CD4-positive, alpha-beta T cell treated with Interleukin-1 beta for 1 hour (primary cell): ENCODE results near the gene HOXC11.

ENCODE experiments used
- DNase-seq, 2 donors: peaks; one replicate each; pipeline ENCODE4 v3.0.0-alpha.2; 2020 to 2022

Gene HOXC11

DNA sequence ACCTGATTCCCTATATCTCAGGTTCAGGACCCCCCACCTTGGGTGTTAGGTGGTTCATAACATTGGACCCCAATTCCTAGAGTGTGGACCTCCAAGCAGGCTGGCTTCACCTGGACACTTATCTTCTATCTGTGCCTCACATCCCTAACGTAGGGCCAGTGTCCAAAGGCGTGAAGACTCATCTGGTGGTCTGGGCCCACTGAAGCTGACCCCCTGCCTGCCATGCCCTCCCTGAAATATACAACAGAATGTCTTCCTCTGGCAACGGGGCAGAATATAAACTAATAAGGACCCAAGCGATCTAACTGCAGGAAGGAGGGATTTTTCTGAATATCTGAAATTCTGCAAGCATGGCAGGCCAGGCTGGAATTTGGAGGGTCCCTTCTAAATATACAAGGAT is 28.7 kb upstream of the HOXC11 start:
- DNase-seq: no peak

DNA sequence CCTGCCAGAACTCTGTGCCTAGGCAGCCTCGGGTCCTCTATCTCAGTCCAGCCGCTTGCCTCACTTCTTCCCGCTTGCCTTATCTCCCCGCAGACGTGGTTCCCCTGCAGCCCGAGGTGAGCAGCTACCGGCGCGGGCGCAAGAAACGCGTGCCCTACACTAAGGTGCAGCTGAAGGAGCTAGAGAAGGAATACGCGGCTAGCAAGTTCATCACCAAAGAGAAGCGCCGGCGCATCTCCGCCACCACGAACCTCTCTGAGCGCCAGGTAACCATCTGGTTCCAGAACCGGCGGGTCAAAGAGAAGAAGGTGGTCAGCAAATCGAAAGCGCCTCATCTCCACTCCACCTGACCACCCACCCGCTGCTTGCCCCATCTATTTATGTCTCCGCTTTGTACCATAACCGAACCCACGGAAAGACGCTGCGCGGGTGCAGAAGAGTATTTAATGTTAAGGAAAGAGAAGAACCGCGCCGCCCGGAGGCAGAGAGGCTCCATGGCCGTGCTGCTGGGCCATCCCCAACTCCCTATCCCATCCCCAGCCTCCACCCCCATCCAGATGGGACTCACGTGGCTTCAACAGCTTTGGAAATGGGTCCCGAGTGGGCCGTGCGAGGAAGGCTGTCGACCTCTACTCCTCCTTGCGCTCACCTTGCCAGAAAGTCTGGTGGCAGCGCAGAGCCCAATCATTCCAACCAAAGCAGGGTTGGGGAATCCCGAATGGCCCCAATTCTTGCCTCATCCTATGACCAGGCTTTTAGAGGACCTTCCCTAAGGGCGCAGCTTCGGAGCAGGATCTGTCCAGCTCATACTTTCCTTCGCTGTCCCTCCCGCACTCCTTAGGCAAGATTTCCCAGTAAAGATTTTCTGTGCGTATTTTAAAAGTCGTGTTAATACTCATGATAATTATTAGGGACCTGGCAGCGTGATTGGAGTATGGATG is 27.7 kb upstream of the HOXC11 start:
- DNase-seq: no peak

DNA sequence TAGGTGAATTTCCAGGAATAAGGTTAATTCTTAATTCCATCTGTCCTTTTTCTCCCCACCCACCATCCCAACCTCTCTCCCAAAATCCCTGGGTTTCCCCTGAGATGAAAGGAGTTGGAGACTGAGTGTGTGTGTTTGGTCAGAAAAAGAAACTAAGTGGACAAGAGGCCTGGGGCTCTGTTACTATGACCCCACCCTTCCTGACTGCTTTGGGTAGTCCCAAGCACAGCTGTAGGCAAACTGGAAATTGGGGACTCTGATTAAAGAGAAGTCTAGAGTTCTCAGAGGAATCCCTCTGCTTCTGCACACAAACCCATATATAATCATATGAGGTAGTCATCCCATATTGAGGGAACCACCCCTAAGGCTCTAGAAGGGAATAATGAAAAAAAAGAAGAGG is 25.2 kb upstream of the HOXC11 start:
- no peak for DNase-seq

DNA sequence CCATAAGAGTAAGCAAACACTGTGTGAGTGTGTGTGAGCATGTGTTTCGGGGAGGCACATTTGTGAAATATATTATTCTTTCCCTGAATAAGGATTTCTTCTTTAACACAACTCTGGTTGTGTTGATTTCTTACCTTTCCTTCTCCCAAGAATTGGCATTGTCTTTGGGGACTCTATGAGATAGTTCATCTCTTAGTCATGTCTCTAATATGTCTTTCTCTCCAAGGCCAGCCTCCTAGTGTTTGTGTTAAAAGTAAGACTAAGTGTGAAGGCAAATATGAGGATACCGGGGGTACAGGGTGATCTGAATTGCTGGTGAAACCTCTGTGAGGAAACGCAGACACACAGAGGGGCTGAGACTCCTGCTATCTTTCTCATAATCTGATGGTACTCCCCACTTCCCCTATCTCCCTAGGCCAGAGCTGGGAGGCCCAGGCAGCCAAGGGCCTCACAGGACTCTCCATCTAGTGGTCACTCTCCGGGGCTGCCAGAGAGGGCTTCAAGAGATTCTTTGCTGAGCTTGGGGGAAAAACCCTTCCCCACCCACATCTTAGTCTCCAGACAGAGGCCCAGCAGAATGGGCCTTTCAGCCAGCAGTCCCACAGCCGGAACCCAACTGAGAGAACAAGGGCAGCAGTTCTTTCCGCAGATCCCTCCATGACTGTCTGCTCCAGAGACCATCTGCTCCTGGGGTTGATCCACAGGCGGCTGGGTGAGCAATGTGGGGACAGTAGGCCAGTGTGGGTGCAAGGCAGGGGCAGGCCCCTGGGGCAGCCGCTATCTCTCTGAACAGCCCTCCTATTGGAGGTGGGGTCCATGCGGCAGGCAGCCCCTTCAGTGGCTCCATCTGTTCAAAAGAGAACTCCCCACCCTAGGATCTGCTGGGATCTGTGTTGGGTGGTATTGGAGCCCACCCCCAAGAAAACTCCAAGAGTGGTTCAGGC is 24.0 kb upstream of the HOXC11 start:
- no peak for DNase-seq

DNA sequence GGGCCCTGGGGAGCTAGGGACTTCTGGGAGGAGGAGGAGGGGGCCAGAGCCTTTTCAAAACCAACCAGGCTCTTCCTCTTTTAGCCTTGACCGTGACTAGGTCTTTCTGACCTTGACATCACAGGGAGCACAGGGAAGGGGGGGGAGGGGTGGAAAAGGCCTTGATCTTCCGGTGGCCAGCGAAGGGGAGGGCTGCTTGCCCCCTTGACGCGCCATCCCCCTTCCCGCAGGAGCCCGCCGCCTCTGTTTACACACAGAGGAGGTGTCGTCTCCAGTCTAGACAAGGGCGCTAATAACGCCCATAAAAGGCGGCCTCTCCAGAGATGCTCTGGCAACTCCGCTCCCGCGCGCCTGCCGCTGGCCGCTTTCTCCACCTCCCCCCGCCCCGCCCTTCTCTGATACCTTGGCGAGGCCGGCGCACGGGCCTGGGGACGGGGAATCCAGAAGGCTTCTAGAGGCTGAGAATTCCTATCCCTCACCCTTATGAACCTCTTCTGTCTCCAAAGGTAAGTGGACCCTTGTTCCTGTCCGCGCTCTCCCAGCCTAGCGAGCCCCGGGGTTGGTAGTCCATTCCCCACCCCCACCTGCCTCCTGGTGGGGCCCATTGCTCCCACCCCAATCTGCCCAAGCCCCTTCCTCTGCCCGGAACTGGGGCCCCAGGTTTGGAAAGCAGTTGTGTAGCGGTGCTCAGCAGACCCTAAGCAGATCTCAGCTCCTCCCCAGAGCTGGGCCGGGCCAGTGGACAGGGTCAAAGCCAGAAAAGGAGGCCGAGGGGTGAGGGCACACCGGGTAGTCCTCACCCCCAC is 23.1 kb upstream of the HOXC11 start:
- no peak for DNase-seq

DNA sequence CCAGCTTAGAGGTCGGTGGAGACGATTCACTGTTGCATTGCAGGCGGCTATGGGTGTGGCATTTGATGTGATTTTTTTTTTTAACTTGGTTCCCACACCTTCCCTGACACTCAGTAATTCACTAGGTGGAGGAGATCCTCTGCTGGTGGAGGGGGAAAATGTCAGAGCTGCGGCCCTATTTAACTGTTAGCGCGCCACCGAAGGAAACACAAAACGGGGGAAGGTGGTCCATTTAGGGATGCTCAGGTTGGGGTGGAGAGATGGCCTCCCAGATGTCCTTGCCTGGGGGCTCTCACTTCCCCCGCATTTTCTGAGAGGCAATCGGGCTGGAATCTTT is 22.5 kb upstream of the HOXC11 start:
- DNase-seq: no peak

DNA sequence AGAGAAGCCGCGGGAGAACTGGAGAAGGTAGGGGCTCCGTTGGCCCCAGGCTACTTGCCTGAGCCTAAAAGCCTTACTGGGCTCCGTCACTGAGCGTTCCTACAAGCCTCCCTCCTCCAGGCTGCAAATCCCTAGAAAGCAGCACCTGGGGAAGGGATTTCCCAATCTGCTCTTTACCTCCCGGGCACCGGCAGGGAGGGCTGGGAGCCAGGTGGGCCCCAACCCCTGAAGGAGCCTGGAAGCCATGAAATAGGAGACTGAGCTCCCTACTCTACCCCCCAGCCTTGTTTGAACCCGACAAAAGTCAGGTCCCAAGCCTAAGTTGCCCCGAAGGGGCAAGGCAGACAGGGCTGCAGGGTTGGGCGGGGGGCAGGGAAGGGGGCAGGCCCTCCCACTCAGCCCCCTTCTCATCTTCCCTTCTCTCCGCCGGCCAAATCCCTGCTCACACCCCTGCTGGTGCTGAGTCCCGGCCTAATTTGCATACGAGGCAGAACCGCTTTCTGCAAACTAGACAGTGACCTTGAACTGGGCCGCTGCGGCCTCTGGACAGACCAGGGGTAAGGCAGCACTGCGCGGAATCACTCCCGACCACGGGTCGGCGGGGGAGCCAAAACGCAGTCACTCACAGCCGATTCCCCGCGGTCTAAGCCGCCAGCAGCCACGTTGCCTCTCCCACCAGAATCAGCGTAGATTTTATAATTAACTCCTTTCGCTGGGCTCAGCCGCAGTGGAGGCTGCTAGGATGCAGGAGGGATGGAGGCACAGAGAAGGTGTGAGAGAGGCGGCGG is 21.9 kb upstream of the HOXC11 start:
- DNase-seq: no peak

DNA sequence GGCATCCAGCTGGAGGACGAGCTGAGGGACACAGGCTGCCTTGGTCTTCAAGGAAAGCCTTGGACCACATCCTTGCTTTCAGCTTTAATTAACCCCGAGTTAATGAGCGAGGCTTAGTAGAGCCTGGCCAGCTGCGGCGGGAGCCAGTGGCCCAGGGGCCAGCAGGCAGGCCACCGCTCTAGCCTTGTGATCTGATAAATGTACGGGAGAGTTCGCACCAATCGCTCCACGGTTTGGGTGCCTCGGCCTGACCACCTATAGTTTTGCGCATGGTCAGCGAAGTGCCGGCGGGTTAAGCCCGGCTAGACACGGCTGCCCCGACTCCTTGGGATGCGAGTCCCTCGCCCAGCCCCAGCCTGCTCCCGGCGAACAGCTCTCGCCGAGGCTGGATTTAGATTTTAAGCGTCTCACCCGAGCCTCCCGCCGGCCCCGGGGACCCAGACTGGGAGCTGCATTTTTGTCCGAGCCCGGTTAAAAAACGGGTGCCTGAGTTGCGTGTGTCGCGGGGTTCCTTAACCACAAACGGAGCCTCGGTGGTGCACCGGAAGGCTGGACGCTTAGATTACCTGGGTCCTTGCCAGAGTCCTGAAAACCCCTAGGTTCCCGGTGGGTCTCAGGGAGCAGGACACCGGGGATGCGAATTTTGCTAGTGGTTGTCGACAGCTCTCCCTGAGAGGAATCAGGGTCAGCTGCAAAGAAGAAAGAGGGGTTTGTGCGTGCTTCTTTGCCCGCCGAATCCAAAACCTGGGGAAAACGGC is 21.2 kb upstream of the HOXC11 start:
- no peak for DNase-seq

DNA sequence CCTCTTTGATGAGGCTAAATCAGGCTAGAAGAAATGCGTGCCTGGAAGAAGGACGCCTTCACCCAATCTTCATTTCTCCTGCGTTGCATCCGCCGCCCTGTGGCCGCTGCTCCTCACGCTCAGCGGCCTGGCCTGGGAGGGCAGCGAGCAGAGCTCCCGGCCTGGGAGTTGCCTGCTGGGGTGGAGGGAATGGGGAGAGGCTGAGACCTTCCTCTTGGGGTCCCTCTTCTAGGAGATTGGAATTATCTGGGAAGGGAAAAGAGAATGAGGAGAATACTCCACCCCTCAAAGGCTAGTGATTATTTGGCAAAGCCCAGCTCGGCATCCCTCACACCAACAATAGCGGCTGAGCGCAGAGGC is 20.6 kb upstream of the HOXC11 start:
- DNase-seq: no peak

DNA sequence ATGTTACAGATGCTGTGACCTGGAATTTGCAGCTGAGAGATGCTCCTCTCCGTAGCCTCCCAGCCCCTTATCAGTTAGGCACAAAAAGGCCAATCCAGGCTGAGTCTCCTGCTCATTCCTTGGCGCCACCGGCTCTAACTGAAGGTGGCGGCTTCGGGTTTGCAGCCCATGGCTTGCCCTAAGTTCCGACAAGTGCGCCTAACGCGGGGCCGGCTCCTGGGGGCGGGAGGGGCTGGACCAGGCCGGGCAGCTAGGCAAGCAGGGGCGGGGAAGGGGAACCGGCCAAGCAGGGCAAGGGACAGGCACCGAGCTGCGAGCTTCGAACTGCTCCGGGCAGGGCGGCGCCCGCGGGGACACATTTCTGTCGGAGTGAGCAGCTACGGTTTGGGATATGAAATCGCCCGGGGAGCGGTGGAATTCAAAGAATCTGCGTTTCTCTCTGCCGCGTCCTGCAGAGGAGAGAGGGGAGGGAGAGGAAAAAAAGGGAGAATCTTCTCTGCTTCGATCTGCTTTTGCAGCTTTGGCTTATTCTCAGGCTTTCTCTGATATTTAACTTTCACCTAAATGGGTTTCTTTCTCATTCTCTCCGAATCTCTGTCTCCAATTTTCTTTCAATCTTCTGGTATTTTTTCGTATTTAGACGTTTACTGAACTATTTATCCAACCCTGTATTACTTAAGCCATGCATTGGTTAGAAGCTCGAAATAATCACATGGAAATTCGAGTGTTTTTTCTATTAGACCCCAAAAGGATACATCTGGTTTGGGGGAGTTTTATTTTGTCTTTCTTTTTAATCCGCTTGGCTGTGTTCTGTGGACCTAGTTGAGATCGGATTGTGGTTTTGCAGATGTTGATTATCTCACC is 19.8 kb upstream of the HOXC11 start:
- no peak for DNase-seq

DNA sequence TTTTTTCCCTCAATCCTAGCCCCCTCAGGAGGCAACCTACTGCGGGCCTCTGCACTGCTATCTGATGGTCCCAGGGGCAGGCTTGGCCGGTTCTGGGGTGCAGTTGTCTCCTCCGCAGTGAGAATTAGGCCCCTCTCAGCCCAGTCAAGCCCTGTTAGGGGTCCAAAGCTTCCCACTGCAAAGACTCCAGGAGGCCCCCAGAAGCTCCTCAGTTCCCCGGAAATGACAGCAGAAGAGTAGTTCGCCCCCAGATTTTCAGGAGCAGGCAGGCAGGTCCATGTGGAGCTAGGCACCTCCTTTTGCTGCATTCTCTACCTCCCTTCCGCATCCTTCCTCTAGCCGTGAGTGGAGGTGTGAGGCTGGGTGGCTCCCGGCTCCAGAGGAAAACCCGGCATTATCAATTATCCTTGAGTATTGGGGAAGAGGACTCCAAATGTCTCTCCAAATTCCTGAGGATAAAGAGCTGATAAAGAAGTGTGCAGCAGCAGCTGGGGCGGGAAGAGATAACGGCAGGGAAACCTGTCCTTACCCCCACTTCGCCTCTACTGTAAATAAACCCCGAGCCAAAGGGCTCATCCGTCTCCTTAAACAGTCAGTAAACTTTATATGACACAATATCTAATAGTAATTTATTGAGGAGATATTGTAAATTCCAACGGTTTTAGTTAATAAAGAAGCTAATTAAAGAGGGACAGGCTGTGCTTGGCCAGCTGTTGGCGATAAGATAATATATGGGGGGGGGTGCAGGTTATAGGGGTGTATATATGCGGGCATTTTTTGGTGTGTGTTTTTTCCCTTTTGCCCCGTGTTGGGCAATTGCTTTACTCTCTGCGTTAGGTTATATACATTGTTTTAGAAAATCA is 18.9 kb upstream of the HOXC11 start:
- no peak for DNase-seq

DNA sequence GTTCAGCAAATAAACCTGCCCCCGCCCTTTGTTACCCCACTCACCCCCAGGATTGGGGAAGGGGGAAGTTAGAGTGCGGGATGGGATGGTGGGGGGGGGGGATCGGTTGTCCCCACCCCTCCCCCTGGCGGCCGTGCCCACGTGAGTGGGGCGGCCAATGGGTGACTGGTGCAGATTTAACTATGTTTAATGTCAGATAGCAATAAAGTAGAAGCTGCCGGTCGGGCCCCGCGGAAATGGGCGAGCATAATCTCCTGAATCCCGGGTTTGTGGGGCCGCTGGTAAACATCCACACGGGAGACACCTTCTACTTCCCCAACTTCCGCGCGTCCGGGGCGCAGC is 18.3 kb upstream of the HOXC11 start, which contains the start of gene HOXC12:
Gene HOXC12, plus strand, starts transcription at position 210 of the 342 bp plus-strand sequence. Its CDS starts 27 bp downstream, at position 237.
- DNase-seq: no peak

DNA sequence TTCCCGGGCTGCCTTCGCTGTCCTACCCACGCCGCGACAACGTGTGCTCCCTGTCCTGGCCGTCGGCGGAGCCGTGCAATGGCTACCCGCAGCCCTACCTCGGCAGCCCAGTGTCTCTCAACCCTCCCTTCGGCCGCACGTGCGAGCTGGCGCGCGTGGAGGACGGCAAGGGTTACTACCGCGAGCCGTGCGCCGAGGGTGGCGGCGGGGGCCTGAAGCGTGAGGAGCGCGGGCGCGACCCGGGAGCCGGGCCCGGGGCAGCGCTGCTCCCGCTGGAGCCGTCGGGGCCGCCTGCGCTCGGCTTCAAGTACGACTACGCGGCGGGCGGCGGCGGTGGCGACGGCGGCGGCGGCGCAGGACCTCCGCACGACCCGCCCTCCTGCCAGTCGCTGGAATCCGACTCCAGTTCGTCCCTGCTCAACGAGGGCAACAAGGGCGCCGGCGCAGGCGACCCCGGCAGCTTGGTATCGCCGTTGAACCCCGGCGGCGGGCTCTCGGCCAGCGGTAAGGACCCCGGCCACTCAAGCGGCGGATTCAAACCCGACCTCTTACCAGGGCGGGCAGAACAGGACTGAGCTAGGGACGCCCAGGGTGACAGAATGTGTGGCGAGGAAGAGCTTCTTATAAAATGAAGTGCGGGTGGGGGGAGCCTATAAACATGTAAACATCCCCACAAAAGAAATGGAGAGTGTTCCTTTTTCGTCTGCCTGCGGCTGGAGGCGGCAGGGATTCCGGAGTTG is 17.7 kb upstream of the HOXC11 start:
- DNase-seq: no peak

DNA sequence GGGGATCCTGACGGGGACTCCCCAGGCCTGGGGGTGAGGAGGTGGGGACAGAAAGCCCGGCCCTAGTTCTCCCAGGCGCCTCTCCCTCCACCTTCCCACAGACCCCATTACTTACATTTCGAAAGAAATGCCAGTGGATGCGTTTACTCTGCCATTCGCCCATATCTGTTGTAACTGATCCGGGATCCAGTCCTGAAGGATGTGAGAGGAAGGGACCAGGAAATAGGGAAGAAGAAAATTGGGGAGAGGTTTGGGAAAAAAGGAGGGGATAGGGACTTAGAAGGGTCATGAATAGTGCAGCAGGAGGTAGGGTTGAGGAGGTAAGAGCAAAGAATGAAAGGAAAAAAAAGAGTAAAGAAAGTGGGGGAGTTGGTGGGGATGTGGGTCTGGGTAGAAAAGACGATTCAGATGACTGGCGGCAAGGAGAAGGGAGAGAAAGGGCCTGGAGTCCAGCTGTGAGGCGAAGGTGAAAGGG is 17.1 kb upstream of the HOXC11 start:
- no peak for DNase-seq

DNA sequence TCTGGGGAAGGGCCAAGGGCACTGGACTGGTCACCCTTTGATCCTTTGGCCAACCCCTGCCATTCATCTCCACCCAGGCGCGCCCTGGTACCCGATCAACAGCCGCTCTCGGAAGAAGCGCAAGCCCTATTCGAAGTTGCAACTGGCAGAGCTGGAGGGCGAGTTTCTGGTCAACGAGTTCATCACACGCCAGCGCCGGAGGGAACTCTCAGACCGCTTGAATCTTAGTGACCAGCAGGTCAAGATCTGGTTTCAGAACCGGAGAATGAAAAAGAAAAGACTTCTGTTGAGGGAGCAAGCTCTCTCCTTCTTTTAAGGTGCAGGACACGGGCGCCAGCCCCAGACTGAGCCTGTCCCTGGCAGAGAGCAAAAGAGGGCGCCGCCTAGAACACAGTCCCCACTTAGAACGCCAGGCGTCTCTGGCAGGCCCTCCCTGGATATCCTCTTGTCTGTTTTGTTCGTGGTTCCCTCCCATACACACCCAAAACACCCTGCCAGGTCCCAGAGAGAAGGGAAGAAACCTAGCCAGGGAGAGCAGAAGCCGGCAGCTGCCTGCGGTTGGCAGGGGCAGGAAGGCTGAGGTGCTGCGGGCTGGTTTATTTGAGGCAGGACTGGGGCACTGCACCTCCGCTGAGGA is 16.6 kb upstream of the HOXC11 start:
- no peak for DNase-seq

DNA sequence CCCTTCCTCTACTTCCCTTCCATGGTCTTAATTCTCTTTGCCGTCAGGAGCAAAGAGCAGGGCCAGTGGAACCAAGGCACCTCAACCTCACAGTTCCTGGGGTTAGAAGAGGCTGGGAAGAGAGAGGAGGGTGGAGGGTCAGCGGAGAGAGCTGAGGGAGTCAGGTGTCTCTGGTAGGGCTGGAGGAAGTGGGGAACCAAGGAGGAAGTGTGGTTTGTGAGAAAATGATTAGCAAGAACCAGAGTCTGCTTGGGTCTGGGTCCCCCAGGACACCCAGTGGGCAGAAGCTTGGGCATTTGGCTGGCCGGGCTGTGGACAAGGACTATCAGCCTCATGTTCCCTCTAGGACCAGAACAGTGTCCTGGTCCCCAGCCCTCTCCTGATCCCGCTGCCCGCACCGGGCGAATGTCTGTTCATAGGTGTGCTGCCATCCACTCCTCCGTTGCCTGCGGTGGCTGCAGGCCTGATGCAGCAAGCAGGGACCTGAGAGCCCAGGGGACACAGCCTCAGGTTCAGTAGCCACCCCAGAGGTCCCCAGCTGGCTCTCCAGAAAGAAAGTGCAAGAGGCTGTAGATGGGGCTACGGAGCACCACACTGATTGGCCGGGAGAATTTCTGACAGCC is 15.9 kb upstream of the HOXC11 start:
- DNase-seq: no peak

DNA sequence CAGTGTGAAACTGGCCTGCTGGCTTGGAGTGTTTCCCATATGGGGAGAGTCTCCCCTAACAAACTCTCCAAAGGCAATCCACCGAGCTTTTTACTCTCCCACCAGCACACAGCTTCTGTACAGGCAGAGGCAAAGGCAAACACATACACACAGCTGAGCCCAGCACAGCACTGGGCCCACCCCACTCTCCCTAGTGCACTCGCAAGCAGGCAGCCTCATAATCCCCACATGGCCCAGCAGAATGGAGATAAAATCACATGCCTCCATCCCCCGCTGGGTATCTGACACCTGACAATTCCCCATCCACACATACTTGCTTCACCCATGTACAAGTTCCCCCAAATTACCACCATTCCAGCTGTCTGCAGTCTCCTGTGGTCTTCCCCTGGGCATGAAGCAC is 14.8 kb upstream of the HOXC11 start:
- no peak for DNase-seq

DNA sequence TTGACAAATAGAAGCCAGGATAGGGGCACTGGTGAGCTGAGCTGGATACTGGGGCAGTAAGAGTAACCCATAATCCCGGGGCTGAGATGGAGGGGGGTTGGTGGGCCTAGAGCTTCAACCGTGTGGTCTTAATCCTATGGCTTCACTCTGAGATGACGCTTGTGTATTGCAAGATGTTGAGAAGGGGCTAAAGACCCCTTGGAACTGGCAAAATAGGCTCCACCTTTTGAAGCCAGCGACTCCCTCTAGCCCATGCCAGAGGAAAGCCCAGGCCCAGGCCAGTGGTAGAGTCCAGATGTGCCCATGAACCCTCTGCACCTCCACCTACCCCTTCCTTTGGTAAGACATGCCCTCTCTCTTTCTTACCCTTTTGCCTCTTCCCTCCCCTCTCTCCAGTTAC is 13.6 kb upstream of the HOXC11 start:
- no peak for DNase-seq
